NB4 (cell line): ENCODE data around the gene PCARE.

Experiments
- CTCF ChIP-seq: IDR thresholded peaks from one replicate; pipeline ENCODE4 v1.5.1; 2012; ENCODE audit warnings: low read depth, low read length
- MAX ChIP-seq: IDR thresholded peaks from 2 replicates; pipeline ENCODE4 v1.6.1; 2011; ENCODE audit warnings: low read depth, low read length
- POLR2A ChIP-seq: IDR thresholded peaks from 2 replicates; pipeline ENCODE4 v1.6.1; 2011; ENCODE audit warnings: mild to moderate bottlenecking; ENCODE audit not compliant: insufficient read length; ENCODE audit errors: extremely low read depth

- TF ChIP-seq POLR2A (no peak), CTCF (no peak), MAX (no peak)
Measured at GRCh38 chr2:29061616-29062015, 12.7 kb downstream of the PCARE start.
